ENCODE measurements around the gene H3-3A.

H3-3A gene

GRCh38 chr1:226062558-226063223 is at the start of gene H3-3A:
Gene H3-3A, plus strand, starts transcription at chr1:226062716. Its CDS starts 1,636 bp downstream, at chr1:226064352.
- DNase-seq: peak; percentile 79 to 89

- DNase-seq: no peak
These were observed 45.4 kb upstream of the H3-3A start for GRCh38 chr1:226017070-226017469.

- DNase-seq: no peak
These were observed 42.9 kb upstream of the H3-3A start for GRCh38 chr1:226019572-226019971.

GRCh38 chr1:226021401-226021800 is 41.1 kb upstream of the H3-3A start:
- DNase-seq: no peak

DNA sequence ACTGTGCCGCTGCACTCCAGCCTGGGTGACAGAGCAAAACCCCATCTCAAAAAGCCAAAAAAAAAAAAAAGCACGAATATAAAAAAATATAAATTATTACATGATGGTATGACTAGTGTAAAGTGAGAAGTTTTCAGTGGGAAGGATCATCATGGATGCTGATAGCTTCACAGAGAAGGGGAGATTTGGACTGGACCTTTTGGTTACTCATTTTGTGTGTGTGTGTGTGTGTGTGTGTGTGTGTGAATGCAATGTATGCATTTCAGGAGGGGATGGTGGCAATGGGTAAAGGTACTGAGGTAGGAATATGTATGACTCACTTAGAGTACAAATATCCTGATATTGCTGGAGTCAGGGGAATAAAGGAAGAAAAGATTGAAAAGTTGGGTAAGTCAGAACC is 40.7 kb upstream of the H3-3A start:
- DNase-seq: no peak

GRCh38 chr1:226023735-226024134 is 38.8 kb upstream of the H3-3A start:
- no peak for DNase-seq

GRCh38 chr1:226026833-226027232 is 35.7 kb upstream of the H3-3A start:
- no peak for DNase-seq

DNA sequence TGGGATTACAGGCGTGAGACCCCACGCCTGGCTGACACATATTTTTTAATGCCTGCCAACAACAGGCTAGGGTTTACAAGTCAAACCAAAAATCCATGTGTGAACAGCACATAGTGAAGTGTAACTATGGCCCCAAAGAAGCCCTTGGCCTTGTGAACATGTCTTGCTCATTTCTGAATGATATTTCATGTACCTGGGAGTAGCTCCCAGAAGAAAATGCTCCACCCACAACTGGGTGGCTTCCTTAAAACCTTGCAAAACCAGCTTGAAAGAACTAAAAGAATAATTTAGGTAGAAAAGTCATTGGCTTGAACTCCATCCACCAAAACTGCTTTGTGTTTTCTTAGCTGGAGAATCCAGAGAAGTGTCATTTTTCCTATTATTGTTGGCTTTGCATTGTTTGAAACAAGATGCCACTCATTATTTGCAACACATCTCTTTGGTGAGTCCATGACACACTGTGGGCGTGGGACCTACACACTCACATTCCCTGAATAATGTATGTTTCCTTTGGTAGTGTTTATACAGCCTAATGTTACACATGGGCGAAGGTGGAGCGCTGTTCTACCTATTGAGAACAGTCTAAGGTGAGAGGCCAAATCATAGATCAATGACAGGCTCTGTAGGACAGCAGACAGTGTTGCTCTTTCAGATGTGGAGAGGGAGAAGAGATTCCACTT is 34.8 kb upstream of the H3-3A start:
- DNase-seq: no peak

GRCh38 chr1:226029093-226029496 is 33.4 kb upstream of the H3-3A start:
- DNase-seq: peak; percentile 53 to 65

- no peak for DNase-seq
These were observed 32.8 kb upstream of the H3-3A start for GRCh38 chr1:226029568-226030225.

- DNase-seq: peak; percentile 47 to 58
These were observed 28.9 kb upstream of the H3-3A start for GRCh38 chr1:226033582-226033981.

DNA sequence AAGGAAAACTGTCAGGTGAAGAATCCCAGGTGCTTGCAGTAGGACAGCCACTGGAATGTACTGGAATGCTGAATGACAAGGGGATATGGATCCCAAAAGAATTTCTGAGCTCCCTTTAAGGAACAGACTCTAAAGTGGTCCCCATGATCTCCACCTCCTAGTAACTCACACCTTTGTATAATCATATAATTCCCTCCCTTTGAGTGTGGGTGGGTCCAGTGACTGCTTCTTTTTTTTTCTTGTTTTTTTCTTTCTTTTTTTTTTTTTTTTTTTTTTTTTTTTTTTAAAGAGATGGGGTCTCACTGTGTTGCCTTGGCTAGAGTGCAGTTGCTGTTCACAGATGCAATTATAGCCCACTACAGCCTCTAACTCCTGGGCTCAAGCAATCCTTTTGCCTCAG is 28.5 kb upstream of the H3-3A start:
- no peak for DNase-seq

DNA sequence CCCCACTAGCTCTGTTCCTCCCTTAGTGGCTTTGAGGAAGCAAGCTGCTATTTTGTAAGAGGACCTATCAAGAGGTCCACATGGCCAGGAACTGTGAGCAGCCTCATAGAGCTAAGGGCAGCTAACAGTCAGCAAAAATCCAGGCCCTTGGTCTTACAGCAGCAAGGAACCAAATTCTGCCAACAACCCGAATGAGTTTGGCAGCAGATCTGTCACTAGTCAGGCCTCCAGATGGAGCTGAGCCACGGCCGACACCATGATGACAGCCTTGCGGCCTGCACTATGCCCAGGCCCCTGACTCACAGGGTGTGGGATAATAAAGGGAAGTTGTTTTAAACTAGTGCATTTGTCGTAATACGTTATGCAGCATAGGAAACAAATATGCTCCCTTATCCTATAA is 28.0 kb upstream of the H3-3A start:
- peak; percentile 97 for DNase-seq

DNA sequence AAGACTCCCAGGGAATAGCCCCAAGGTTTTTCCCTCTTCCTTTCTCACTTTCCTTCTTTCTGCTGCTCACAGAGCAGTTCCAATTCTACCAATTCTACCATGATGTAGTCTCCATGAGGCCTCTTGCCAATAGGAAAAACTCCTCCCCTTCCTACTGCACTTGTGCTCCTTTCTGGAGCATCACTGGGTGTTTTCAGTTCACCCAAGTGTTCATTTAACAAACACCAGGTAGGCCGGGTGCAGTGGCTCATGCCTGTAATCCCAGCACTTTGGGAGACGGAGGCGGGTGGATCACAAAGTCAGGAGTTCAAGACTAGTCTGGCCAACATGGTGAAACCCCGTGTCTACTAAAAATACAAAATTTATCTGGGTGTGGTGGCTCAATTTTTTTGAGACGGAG is 26.6 kb upstream of the H3-3A start:
- no peak for DNase-seq

GRCh38 chr1:226038661-226039060 is 23.9 kb upstream of the H3-3A start:
- DNase-seq: no peak

DNA sequence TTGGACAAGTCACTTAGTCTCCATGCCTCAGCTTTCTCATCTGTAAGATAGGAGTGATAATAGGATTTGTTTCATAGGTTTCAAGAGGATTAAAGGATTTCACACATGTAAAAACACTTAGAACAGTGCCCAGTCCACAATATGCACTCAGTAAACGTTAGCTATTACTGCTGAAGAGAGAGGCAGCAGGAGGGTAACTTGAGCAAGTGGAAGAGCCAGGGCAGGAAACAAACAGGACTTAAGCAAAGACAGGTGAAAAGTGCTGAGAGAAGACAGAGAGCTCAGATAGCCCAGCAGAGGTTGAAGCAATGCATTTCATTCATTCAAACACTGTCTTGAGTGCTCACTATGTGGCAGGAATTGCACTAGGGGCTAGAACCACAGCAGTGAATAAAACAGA is 21.1 kb upstream of the H3-3A start:
- no peak for DNase-seq

- DNase-seq: no peak
These were observed 17.9 kb upstream of the H3-3A start for GRCh38 chr1:226044514-226045101.

DNA sequence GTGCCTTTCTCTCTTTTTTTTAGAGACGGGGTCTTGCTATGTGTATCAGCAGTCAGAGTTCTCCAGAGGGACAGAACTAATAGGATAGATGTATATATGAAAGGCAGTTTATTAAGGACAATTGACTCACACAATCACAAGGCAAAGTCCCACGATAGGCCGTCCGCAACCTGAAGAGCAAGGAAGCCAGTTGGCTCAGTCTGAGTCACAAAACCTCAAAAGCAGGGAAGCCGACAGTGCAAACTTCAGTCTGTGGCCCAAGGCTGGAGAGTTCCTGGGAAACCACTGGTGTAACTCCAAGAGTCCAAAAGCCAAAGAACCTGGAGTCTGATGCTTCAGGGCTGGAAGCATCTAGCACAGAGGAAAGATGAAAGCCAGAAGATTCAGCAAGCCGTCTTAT is 16.3 kb upstream of the H3-3A start:
- DNase-seq: no peak

GRCh38 chr1:226047495-226047894 is 15.0 kb upstream of the H3-3A start:
- DNase-seq: no peak

- DNase-seq: no peak
These were observed 13.6 kb upstream of the H3-3A start for GRCh38 chr1:226048886-226049285.

DNA sequence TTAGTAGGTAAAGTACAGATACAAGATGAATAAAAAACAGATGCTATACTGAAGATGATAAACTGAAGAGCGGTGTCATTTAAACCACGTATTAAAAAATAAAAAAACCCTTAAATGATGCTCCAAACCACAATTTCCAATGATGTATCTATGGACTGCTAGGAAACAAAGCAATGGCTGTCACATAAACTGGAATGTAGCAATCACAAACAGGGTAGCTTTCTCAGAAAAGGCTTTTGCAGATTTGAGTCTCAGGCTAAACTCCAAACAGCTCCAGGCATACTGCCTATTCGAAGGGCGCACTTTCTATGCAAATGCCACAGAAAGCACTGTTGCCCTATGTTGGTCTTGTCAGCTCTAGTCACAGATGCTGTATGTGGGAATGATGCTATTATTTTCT is 12.4 kb upstream of the H3-3A start:
- no peak for DNase-seq

DNA sequence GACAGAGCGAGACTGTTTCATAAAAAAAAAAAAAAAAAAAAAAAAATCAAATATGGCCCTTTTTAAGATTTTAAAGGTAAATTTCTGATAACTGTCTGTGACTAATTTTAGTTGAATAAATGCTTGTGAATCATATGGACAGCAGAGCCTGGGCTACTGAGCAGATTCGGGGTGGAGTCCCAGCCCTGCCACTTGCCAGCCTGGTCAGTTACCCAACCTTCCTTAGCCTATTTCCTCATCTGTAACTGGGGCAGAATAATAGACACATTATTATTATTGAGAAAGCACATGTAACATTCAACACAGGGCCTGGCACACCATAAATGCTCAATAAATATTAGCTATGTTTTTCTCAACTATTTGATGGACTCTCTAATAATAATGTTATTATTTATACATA is 11.2 kb upstream of the H3-3A start:
- peak; percentile 83 for DNase-seq

DNA sequence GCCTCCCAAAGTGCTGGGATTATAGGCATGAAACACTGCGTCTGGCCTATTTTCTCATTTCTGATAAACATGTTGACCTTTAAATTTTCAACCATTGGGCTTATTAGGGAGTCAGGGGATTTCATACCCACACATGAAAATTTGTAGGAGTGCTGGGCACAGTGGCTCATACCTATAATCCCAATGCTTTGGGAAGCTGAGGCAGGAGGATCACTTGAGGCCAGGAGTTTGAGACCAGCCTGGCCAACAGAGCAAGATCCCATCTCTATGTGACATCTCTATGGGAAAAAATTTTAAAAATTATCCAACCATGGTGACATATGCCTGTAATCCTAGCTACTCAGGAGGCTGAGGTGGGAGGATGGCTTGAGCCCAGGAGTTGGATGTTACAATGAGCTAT is 10.5 kb upstream of the H3-3A start:
- no peak for DNase-seq

Data from AML-193 (cell line).